GM12878 (cell line): Measurements from ENCODE around the gene JAKMIP1. TPM values are rescaled to one million over a fixed set of nuclear protein-coding genes. Genes with fewer than 3 reads are reported as not detected.

Source experiments
- ATAC-seq: fragments of 200-7000 bp; cut with Tn5 transposase; 3 replicates; pipeline ENCODE4 v1.9.1; 2020; ENCODE audit warnings: mild to moderate bottlenecking, moderate library complexity
- BruUV-seq: library from RNA; stranded (reverse); fragments of 400-500 nt; replicated peaks from 2 replicates; lab custom pipeline; 2021; lab: Mats Ljungman, UMichigan
- CTCF ChIA-PET: fragments of 300-600 bp; sonication (Branson Sonifier 250); formaldehyde crosslinking; extraction: SDS; loops from one replicate; lab custom pipeline; 2021; ENCODE audit warnings: inconsistent platforms; lab: Yijun Ruan, JAX
- POLR2A ChIA-PET: fragments of 350-600 bp; formaldehyde crosslinking; extraction: SDS; loops from one replicate; lab custom pipeline; 2021; ENCODE audit warnings: inconsistent platforms; lab: Charles Lee
- RAD21 ChIA-PET: fragments of 300-600 bp; sonication (Branson Sonifier 250); formaldehyde crosslinking; loops from one replicate; lab custom pipeline; 2023; ENCODE audit warnings: antibody characterized with exemption; ENCODE audit not compliant: unreplicated experiment; lab: Charles Lee
- SMC1A ChIA-PET: fragments of 300-600 bp; sonication (Branson Sonifier 250); formaldehyde crosslinking; loops from one replicate; lab custom pipeline; 2023; ENCODE audit not compliant: unreplicated experiment, uncharacterized antibody; lab: Charles Lee
- DNase-seq: peaks from one replicate; pipeline ENCODE4 v3.0.0-alpha.2; 2011; ENCODE audit warnings: low read depth, low spot score
- FAIRE-seq: peaks from 3 replicates; lab custom pipeline; 2011; peaks lifted over from hg19 to GRCh38; lab: Jason Lieb, UNC
- H2AFZ ChIP-seq: 2 replicates; pipeline ENCODE4 v1.6.0; 2011; ENCODE audit warnings: low read depth, low read length, control low read depth; ENCODE audit not compliant: control insufficient read depth
- H3K27ac ChIP-seq: 2 replicates; pipeline ENCODE4 v1.5.1; 2011; ENCODE audit warnings: control low read depth; ENCODE audit not compliant: control insufficient read depth, insufficient read depth
- H3K27me3 ChIP-seq, 2 experiments: replicated peaks in 1 of 2; 2 replicates each; pipeline versions ENCODE4 v1.6.0 to v1.6.1; 2011; ENCODE audit warnings: low read length in 1 of 2; ENCODE audit not compliant: control insufficient read depth in 2 of 2, insufficient read depth in 2 of 2
- H3K36me3 ChIP-seq, 2 experiments: 2 replicates each; pipeline ENCODE4 v1.5.1; 2011; ENCODE audit warnings: low read length in 1 of 2; ENCODE audit not compliant: control insufficient read depth in 2 of 2, insufficient read depth in 2 of 2
- H3K4me1 ChIP-seq: 2 replicates; pipeline ENCODE4 v1.6.1; 2011; ENCODE audit warnings: mild to moderate bottlenecking, low read length, moderate library complexity, mixed read lengths; ENCODE audit not compliant: control insufficient read depth, insufficient read depth
- H3K4me2 ChIP-seq: 2 replicates; pipeline ENCODE4 v1.6.0; 2011; ENCODE audit warnings: control low read depth; ENCODE audit not compliant: control insufficient read depth, insufficient read depth
- H3K4me3 ChIP-seq: fragments of 200-600 bp; sonication (generic); 2 replicates; pipeline ENCODE4 v1.5.1; 2016
- H3K79me2 ChIP-seq: 2 replicates; pipeline ENCODE4 v1.6.0; 2011; ENCODE audit warnings: low read length; ENCODE audit not compliant: control insufficient read depth, insufficient read depth
- H3K9ac ChIP-seq: 2 replicates; pipeline ENCODE4 v1.8.0; 2011; ENCODE audit warnings: low read length, control low read depth, mixed read lengths; ENCODE audit not compliant: control insufficient read depth, insufficient read depth
- H3K9me3 ChIP-seq: replicated peaks from 3 replicates; pipeline ENCODE4 v1.5.1; 2011; ENCODE audit warnings: mild to moderate bottlenecking, low read length; ENCODE audit not compliant: control insufficient read depth, insufficient read depth
- H4K20me1 ChIP-seq: 2 replicates; pipeline ENCODE4 v1.6.0; 2011; ENCODE audit not compliant: control insufficient read depth, insufficient read depth
- CBFB ChIP-seq: IDR thresholded peaks from 2 replicates; pipeline ENCODE4 v1.6.1; 2016; ENCODE audit warnings: antibody characterized with exemption, low read depth
- SRF ChIP-seq, 2 experiments: IDR thresholded peaks; 2 replicates each; pipeline ENCODE4 v1.6.1; 2011; ENCODE audit warnings: low read depth in 2 of 2, low read length in 2 of 2, mild to moderate bottlenecking in 1 of 2, moderate library complexity in 1 of 2
- WGBS: methylation state at CpG from one replicate; pipeline ENCODE4 v1.1.6; 2016; ENCODE audit warnings: low lambda C conversion rate; ENCODE audit not compliant: insufficient replicate concordance, insufficient coverage; ENCODE audit errors: missing lambda C conversion rate; 5-methylcytosine and 5-hydroxymethylcytosine counted together
- in situ Hi-C: fragments of 300-500 bp; cut with MboI; formaldehyde crosslinking; loops from 9 replicates; pipeline ENCODE4 v1.14.3; 2018; ENCODE audit warnings: mixed read lengths
- intact Hi-C: fragments of 100-400 bp; cut with micrococcal nuclease; formaldehyde crosslinking; loops from one replicate; pipeline ENCODE4 v1.14.2; 2022; ENCODE audit not compliant: unreplicated experiment
- polyA plus RNA-seq, 11 experiments: library from polyadenylated mRNA; depleted of rRNA in 4 of 11; unstranded in 6 of 11; stranded (reverse) in 5 of 11; fragments of >200 nt; fragmentation: Nextera tagmentation in 4 of 11; fragmentation: Illumina TruSeq in 1 of 11; extraction: Ambion mirVana in 4 of 11; extraction: Trizol in 1 of 11; gene quantifications; 1 replicate in 1 of 11; 2 replicates in 10 of 11; pipeline versions ENCODE4 v1.2.1 to v1.2.3, GENCODE V29; 2011 to 2016; ENCODE audit warnings: inconsistent platforms in 2 of 11, missing spikeins in 2 of 11, low read depth in 1 of 11
- total RNA-seq, 4 experiments: library from RNA; depleted of rRNA in 3 of 4; stranded (reverse); fragments of >200 nt in 3 of 4; fragmentation: Illumina TruSeq in 1 of 4; extraction: Trizol in 1 of 4; gene quantifications; 2 replicates each; pipeline versions ENCODE4 v1.2.1 to v1.2.3, GENCODE V29; 2013 to 2021
- TF ChIP-seq, protein P1 (sequence below), 3 experiments: IDR thresholded peaks in 2 of 3; conservative IDR thresholded peaks in 1 of 3; 2 replicates each; pipeline ENCODE4 v1.5.1; 2011; ENCODE audit warnings: low read depth in 3 of 3, low read length in 3 of 3, mild to moderate bottlenecking in 3 of 3, control low read depth in 2 of 3, moderate library complexity in 2 of 3, inconsistent platforms in 1 of 3, mixed read lengths in 1 of 3; ENCODE audit not compliant: control insufficient read depth in 2 of 3, insufficient read depth in 1 of 3; ENCODE audit errors: extremely low read depth in 1 of 3
- TF ChIP-seq, protein P2 (sequence below): fragments of 450-650 bp; IDR thresholded peaks from 2 replicates; pipeline ENCODE4 v1.6.1; 2017; ENCODE audit warnings: mild to moderate bottlenecking, moderate library complexity

JAKMIP1 gene
- total and polyA plus RNA-seq, 10 of the 15 experiments (the other 5 are each of a cell fraction or from before 2014, with no cell fraction given): 0.52 to 16.7 (median 12.3) TPM

DNA sequence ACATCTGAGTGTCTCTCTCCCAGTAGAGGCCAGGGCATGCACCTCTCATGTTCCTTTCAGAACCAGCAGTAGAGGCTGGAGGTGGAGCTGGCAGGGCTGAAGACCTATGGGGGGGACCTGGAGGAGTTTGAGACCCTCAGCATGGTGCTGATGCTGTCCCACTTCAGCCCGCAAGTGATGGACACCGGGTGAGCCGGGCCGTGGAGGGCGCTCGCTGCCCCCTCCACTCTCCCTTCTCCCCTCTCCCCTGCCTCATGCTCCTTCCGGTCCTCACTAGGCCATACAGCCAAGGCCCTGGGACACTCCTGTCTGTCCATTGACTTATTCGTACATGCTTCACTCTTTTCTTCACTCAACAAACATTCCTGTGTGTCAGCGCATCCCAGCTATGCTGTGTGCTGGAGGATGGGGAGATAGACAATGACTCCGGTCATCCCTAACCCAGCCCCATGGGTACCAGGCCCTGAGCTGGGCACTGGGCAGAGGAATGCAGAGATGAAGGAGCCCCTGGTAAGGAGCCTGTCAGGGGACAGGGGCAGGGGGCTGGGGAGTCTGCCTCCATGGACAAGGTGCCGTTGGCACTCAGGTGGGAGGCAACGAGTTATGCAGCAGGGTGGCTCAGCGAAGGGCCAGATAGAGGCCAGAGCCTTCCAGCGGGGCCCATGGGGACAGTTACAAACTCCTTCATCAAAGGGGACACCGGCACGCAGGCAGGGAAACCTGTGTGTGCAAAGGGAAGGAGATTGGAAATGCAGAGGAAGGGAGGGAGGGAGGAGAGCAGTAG, 40.9 kb upstream of the JAKMIP1 start:
- in situ Hi-C loops (no loop called here), intact Hi-C loops (no loop called here)
- FAIRE-seq (no peak), ATAC-seq (no peak), DNase-seq (no peak)
- no peak overlapping the region for H3K9ac ChIP-seq
- no peaks in the 10 kb centered on the region for H3K79me2 ChIP-seq
- no peak overlapping the region for H3K4me2 ChIP-seq
- RAD21 ChIA-PET: no interaction called here
- peaks cover 12% of the 10 kb centered on the region; the same call in 2 of the 3 replicates for H3K9me3 ChIP-seq
- no peak overlapping the region for H3K27ac ChIP-seq
- H2AFZ ChIP-seq: no peak overlapping the region
- TF ChIP-seq SRF (IDR thresholded peaks at IDR 0.05; ENCODE audit: low read depth in 2 of 2, low read length in 2 of 2) (no peak), CBFB (no peak)
- TF ChIP-seq, protein P1, sequence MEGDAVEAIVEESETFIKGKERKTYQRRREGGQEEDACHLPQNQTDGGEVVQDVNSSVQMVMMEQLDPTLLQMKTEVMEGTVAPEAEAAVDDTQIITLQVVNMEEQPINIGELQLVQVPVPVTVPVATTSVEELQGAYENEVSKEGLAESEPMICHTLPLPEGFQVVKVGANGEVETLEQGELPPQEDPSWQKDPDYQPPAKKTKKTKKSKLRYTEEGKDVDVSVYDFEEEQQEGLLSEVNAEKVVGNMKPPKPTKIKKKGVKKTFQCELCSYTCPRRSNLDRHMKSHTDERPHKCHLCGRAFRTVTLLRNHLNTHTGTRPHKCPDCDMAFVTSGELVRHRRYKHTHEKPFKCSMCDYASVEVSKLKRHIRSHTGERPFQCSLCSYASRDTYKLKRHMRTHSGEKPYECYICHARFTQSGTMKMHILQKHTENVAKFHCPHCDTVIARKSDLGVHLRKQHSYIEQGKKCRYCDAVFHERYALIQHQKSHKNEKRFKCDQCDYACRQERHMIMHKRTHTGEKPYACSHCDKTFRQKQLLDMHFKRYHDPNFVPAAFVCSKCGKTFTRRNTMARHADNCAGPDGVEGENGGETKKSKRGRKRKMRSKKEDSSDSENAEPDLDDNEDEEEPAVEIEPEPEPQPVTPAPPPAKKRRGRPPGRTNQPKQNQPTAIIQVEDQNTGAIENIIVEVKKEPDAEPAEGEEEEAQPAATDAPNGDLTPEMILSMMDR (IDR thresholded peaks at IDR 0.05 in 2 of 3, conservative IDR thresholded peaks at IDR 0.05 in 1 of 3; ENCODE audit: control insufficient read depth in 2 of 3, extremely low read depth in 1 of 3, insufficient read depth in 1 of 3, low read depth in 3 of 3, low read length in 3 of 3): no peak
- TF ChIP-seq, protein P2, sequence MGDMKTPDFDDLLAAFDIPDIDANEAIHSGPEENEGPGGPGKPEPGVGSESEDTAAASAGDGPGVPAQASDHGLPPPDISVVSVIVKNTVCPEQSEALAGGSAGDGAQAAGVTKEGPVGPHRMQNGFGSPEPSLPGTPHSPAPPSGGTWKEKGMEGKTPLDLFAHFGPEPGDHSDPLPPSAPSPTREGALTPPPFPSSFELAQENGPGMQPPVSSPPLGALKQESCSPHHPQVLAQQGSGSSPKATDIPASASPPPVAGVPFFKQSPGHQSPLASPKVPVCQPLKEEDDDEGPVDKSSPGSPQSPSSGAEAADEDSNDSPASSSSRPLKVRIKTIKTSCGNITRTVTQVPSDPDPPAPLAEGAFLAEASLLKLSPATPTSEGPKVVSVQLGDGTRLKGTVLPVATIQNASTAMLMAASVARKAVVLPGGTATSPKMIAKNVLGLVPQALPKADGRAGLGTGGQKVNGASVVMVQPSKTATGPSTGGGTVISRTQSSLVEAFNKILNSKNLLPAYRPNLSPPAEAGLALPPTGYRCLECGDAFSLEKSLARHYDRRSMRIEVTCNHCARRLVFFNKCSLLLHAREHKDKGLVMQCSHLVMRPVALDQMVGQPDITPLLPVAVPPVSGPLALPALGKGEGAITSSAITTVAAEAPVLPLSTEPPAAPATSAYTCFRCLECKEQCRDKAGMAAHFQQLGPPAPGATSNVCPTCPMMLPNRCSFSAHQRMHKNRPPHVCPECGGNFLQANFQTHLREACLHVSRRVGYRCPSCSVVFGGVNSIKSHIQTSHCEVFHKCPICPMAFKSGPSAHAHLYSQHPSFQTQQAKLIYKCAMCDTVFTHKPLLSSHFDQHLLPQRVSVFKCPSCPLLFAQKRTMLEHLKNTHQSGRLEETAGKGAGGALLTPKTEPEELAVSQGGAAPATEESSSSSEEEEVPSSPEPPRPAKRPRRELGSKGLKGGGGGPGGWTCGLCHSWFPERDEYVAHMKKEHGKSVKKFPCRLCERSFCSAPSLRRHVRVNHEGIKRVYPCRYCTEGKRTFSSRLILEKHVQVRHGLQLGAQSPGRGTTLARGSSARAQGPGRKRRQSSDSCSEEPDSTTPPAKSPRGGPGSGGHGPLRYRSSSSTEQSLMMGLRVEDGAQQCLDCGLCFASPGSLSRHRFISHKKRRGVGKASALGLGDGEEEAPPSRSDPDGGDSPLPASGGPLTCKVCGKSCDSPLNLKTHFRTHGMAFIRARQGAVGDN: no peak
- H3K4me3 ChIP-seq: no peak overlapping the region
- no peaks in the 10 kb centered on the region; a peak in 1 of 4 replicates for H3K27me3 ChIP-seq
- no TSS peak for BruUV-seq
- H3K4me1 ChIP-seq: no peaks in the 10 kb centered on the region
- H3K36me3 ChIP-seq: no peaks in the 10 kb centered on the region
- WGBS: 51% methylated on average over 16 of the region's 16 CpGs
- no peaks in the 10 kb centered on the region for H4K20me1 ChIP-seq
- SMC1A ChIA-PET: interaction anchor here (2.4 kb wide), 1 partner anchor 8 kb away, joined by 9 read pairs; no protein-coding TSS in a partner anchor
- POLR2A ChIA-PET: no interaction called here
- CTCF ChIA-PET: interaction anchor here (1.3 kb wide), 1 partner anchor 107 kb away, joined by 3 read pairs; no protein-coding TSS in a partner anchor
